ENCODE results near the gene SYNGR1.

The SYNGR1 gene

GRCh38 chr22:39367035-39367434, 17.2 kb downstream of the SYNGR1 start:
- Mint-ChIP-seq H3K36me3 (no peaks in the 10 kb centered on the region), H3K27ac (no peak overlapping the region), H3K4me3 (no peak overlapping the region), H3K9me3 (no peaks in the 10 kb centered on the region), H3K27me3 (no peaks in the 10 kb centered on the region), H3K4me1 (peaks cover 52% of the 10 kb centered on the region)
- no peak for ATAC-seq

GRCh38 chr22:39368461-39368911, 18.7 kb downstream of the SYNGR1 start:
- Mint-ChIP-seq H3K27ac (peak overlapping the region; percentile 39), H3K9me3 (no peaks in the 10 kb centered on the region), H3K4me3 (peak overlapping the region; percentile 27), H3K4me1 (peaks cover 46% of the 10 kb centered on the region), H3K27me3 (no peaks in the 10 kb centered on the region), H3K36me3 (no peaks in the 10 kb centered on the region)
- ATAC-seq: no peak

- Mint-ChIP-seq H3K4me1 (peaks cover 42% of the 10 kb centered on the region), H3K9me3 (no peaks in the 10 kb centered on the region), H3K4me3 (no peak overlapping the region), H3K36me3 (no peaks in the 10 kb centered on the region), H3K27ac (peak overlapping the region; percentile 39), H3K27me3 (no peaks in the 10 kb centered on the region)
- no peak for ATAC-seq
These were observed 19.4 kb downstream of the SYNGR1 start for GRCh38 chr22:39369186-39369585.

- Mint-ChIP-seq H3K27ac (peak overlapping the region; percentile 39), H3K27me3 (no peaks in the 10 kb centered on the region), H3K4me1 (peaks cover 38% of the 10 kb centered on the region), H3K9me3 (no peaks in the 10 kb centered on the region), H3K36me3 (no peaks in the 10 kb centered on the region), H3K4me3 (no peak overlapping the region)
- no peak for ATAC-seq
These were observed 19.8 kb downstream of the SYNGR1 start for GRCh38 chr22:39369586-39369985.

GRCh38 chr22:39371732-39372131, 21.9 kb downstream of the SYNGR1 start:
- Mint-ChIP-seq H3K9me3 (no peaks in the 10 kb centered on the region), H3K27me3 (no peaks in the 10 kb centered on the region), H3K27ac (no peak overlapping the region), H3K4me1 (peaks cover 31% of the 10 kb centered on the region), H3K36me3 (peaks cover 9% of the 10 kb centered on the region), H3K4me3 (no peak overlapping the region)
- no peak for ATAC-seq

- Mint-ChIP-seq H3K36me3 (peaks cover 15% of the 10 kb centered on the region), H3K27me3 (no peaks in the 10 kb centered on the region), H3K9me3 (no peaks in the 10 kb centered on the region), H3K4me3 (no peak overlapping the region), H3K27ac (no peak overlapping the region), H3K4me1 (peaks cover 12% of the 10 kb centered on the region)
- ATAC-seq: no peak
These were observed 24.4 kb downstream of the SYNGR1 start for GRCh38 chr22:39374191-39374590.

GRCh38 chr22:39374801-39375200, 25.0 kb downstream of the SYNGR1 start:
- Mint-ChIP-seq H3K9me3 (no peaks in the 10 kb centered on the region), H3K27ac (no peak overlapping the region), H3K27me3 (no peaks in the 10 kb centered on the region), H3K4me1 (peaks cover 6% of the 10 kb centered on the region), H3K36me3 (peaks cover 15% of the 10 kb centered on the region), H3K4me3 (no peak overlapping the region)
- no peak for ATAC-seq

- H3K27me3 Mint-ChIP-seq: no peaks in the 10 kb centered on the region
- ATAC-seq: no peak
- no peaks in the 10 kb centered on the region for H3K9me3 Mint-ChIP-seq
- H3K36me3 Mint-ChIP-seq: peaks cover 15% of the 10 kb centered on the region
- peaks cover 6% of the 10 kb centered on the region for H3K4me1 Mint-ChIP-seq
- no peak overlapping the region for H3K4me3 Mint-ChIP-seq
- no peak overlapping the region for H3K27ac Mint-ChIP-seq
These were observed 25.9 kb downstream of the SYNGR1 start for GRCh38 chr22:39375646-39376045.

GRCh38 chr22:39379756-39380730, 30.3 kb downstream of the SYNGR1 start:
- Mint-ChIP-seq H3K4me3 (no peak overlapping the region), H3K4me1 (peaks cover 34% of the 10 kb centered on the region), H3K9me3 (no peaks in the 10 kb centered on the region), H3K27ac (no peak overlapping the region), H3K27me3 (no peaks in the 10 kb centered on the region), H3K36me3 (peaks cover 15% of the 10 kb centered on the region)
- no peak for ATAC-seq

GRCh38 chr22:39381009-39381755, 31.4 kb downstream of the SYNGR1 start:
- ATAC-seq: no peak
- Mint-ChIP-seq H3K27me3 (no peaks in the 10 kb centered on the region), H3K4me1 (peaks cover 29% of the 10 kb centered on the region), H3K9me3 (no peaks in the 10 kb centered on the region), H3K4me3 (no peak overlapping the region), H3K36me3 (peaks cover 8% of the 10 kb centered on the region), H3K27ac (peak overlapping the region; percentile 80)

GRCh38 chr22:39381930-39382329, 32.1 kb downstream of the SYNGR1 start:
- Mint-ChIP-seq H3K36me3 (peaks cover 6% of the 10 kb centered on the region), H3K9me3 (no peaks in the 10 kb centered on the region), H3K4me3 (no peak overlapping the region), H3K27me3 (no peaks in the 10 kb centered on the region), H3K4me1 (peaks cover 29% of the 10 kb centered on the region), H3K27ac (peak overlapping the region; percentile 80)
- no peak for ATAC-seq

GRCh38 chr22:39382410-39382809, 32.6 kb downstream of the SYNGR1 start:
- H3K4me3 Mint-ChIP-seq: no peak overlapping the region
- peaks cover 33% of the 10 kb centered on the region for H3K4me1 Mint-ChIP-seq
- H3K27me3 Mint-ChIP-seq: no peaks in the 10 kb centered on the region
- peak; percentile 88 for ATAC-seq
- peak overlapping the region; percentile 80 for H3K27ac Mint-ChIP-seq
- H3K9me3 Mint-ChIP-seq: no peaks in the 10 kb centered on the region
- peaks cover 6% of the 10 kb centered on the region for H3K36me3 Mint-ChIP-seq

- Mint-ChIP-seq H3K36me3 (no peaks in the 10 kb centered on the region), H3K4me3 (no peak overlapping the region), H3K9me3 (no peaks in the 10 kb centered on the region), H3K27ac (peak overlapping the region; percentile 30), H3K4me1 (peaks cover 40% of the 10 kb centered on the region), H3K27me3 (no peaks in the 10 kb centered on the region)
- ATAC-seq: no peak
These were observed 34.2 kb downstream of the SYNGR1 start for GRCh38 chr22:39383841-39384625.

- H3K27me3 Mint-ChIP-seq: no peaks in the 10 kb centered on the region
- peaks cover 41% of the 10 kb centered on the region for H3K4me1 Mint-ChIP-seq
- ATAC-seq: no peak
- no peak overlapping the region for H3K4me3 Mint-ChIP-seq
- no peaks in the 10 kb centered on the region for H3K9me3 Mint-ChIP-seq
- H3K36me3 Mint-ChIP-seq: no peaks in the 10 kb centered on the region
- peak overlapping the region; percentile 30 for H3K27ac Mint-ChIP-seq
These were observed 35.1 kb downstream of the SYNGR1 start for GRCh38 chr22:39384750-39385480.

All from stimulated activated memory B cell treated with anti-CD40 and anti-IgM and Interleukin-4, amounts not matched to agents 10 μg/mL and 1 μg/mL and 100 μg/mL, for 72 hours (primary cell).